Pancreas (tissue), 10 donors: Measurements from ENCODE around the gene RNASE11. TPM values are rescaled to one million over a fixed set of nuclear protein-coding genes. Genes with fewer than 3 reads are reported as not detected.
"Not testable (repeated sequence)": the region's sequence is repeated elsewhere in the genome, so short reads cannot be mapped to it uniquely, and the experiment has no call there.

Experiments used
- ATAC-seq, 4 donors: fragments of 200-7000 bp; cut with Tn5 transposase; one replicate each; pipeline versions ENCODE4 v1.8.0 to v1.9.1; 2020; ENCODE audit warnings: mild to moderate bottlenecking in 4 of 4, moderate library complexity in 4 of 4
- DNase-seq, 6 donors: peaks; one replicate each; pipeline ENCODE4 v3.0.0-alpha.2; 2020
- FAIRE-seq: peaks from 2 replicates; lab custom pipeline; 2012; peaks lifted over from hg19 to GRCh38; lab: Jason Lieb, UNC
- H3K27ac ChIP-seq, 4 donors: fragments of 200-600 bp; sonication (generic); 1 replicate in 3 of 4; 2 replicates in 1 of 4; pipeline versions ENCODE4 v1.5.0 to v1.8.0; 2020
- H3K27me3 ChIP-seq, 4 donors: fragments of 200-600 bp; one replicate each; pipeline ENCODE4 v1.8.0; 2021
- H3K36me3 ChIP-seq, 3 donors: fragments of 200-600 bp; sonication (generic) in 1 of 3; one replicate each; pipeline versions ENCODE4 v1.5.0 to v1.8.0; 2020 to 2021
- H3K4me1 ChIP-seq, 3 donors: fragments of 200-600 bp; one replicate each; pipeline ENCODE4 v1.8.0; 2021
- H3K4me3 ChIP-seq, 4 donors: fragments of 200-600 bp; sonication (generic) in 2 of 4; one replicate each; pipeline versions ENCODE4 v1.5.0 to v1.8.0; 2020 to 2021
- H3K9me3 ChIP-seq, 4 donors: fragments of 200-600 bp; one replicate each; pipeline ENCODE4 v1.8.0; 2021
- CTCF ChIP-seq, 4 donors: fragments of 200-600 bp; sonication (generic) in 3 of 4; IDR thresholded peaks; one replicate each; pipeline versions ENCODE4 v1.5.0 to v1.8.0; 2021; ENCODE audit warnings: antibody characterized with exemption in 4 of 4
- WGBS, 2 donors: extraction: QIAGEN DNeasy Blood & Tissue Kit; methylation state at CpG; one replicate each; pipeline ENCODE4 v1.1.7; 2013; 5-methylcytosine and 5-hydroxymethylcytosine counted together
- intact Hi-C, 3 donors: fragments of 100-400 bp; cut with DNase I; formaldehyde crosslinking; loops; one replicate each; pipeline versions ENCODE4 v1.11.1 to v1.14.2; 2022
- polyA plus RNA-seq, 2 donors: library from polyadenylated mRNA; stranded (reverse); fragments of 200-250 nt; gene quantifications; one replicate each; pipeline ENCODE4 v1.2.3, GENCODE V29; 2013
- total RNA-seq, 6 donors: library from RNA; stranded (reverse); fragmentation: NEBNext Ultra II Directional in 4 of 6; extraction: Animal tissue kit (Norgen Biotek cat#: 25700) in 4 of 6; gene quantifications; one replicate each; pipeline versions ENCODE4 v1.2.1 to v1.2.4, GENCODE V29; 2021 to 2023
- donor health status: healthy with polysubstance abuse.
- donor health status: DM: no; HTN: no; CAD: no; lungs with moderate emphysema.
- donor health status: DM: no; HTN: no; CAD: no.
- donor health status: control.
- donor health status: control.
- donor health status: Bipolar disorder and iron deficiency.
- donor health status: DM: yes; HTN: yes; CAD: no.
- donor health status: DM: no; HTN: no; CAD: no.
- donor health status: DM: no; HTN: no; CAD: no.
- donor health status: DM: yes; HTN: yes; CAD: no.

RNASE11 gene
- total and polyA plus RNA-seq, 8 donors: not detected

- no peak for TF ChIP-seq CTCF (IDR thresholded peaks at IDR 0.05)
- Histone ChIP-seq H3K9me3 (no peaks in the 10 kb centered on the region), H3K36me3 (no peaks in the 10 kb centered on the region), H3K4me1 (no peaks in the 10 kb centered on the region), H3K4me3 (no peak overlapping the region), H3K27me3 (peaks cover 0 to 12% (median 0%) of the 10 kb centered on the region in 4 donors), H3K27ac (no peak overlapping the region)
- no peak for ATAC-seq
- no peak for DNase-seq
- intact Hi-C loops: no loop called here
- no peak for FAIRE-seq
Measured at GRCh38 chr14:20583142-20583541, 4.7 kb downstream of the RNASE11 start.

- no peaks in the 10 kb centered on the region for H3K9me3 ChIP-seq
- no peak overlapping the region for H3K4me3 ChIP-seq
- no peak for FAIRE-seq
- H3K27me3 ChIP-seq: no peaks in the 10 kb centered on the region
- no peaks in the 10 kb centered on the region for H3K36me3 ChIP-seq
- 60 to 74% methylated on average over 4 of the region's 4 CpGs for WGBS, 2 donors
- DNase-seq: no peak
- no peak for TF ChIP-seq CTCF (IDR thresholded peaks at IDR 0.05)
- ATAC-seq: no peak
- intact Hi-C loops: no loop called here
- H3K27ac ChIP-seq: no peak overlapping the region
- H3K4me1 ChIP-seq: no peaks in the 10 kb centered on the region
Measured at GRCh38 chr14:20580242-20580641, 7.6 kb downstream of the RNASE11 start.

GRCh38 chr14:20578784-20579502 is 8.9 kb downstream of the RNASE11 start:
- no peak for ATAC-seq
- Histone ChIP-seq H3K27me3 (no peaks in the 10 kb centered on the region), H3K36me3 (no peaks in the 10 kb centered on the region), H3K4me3 (no peak overlapping the region), H3K4me1 (no peaks in the 10 kb centered on the region), H3K27ac (no peak overlapping the region), H3K9me3 (no peaks in the 10 kb centered on the region)
- WGBS, 2 donors: 71 to 77% methylated on average over 14 of the region's 14 CpGs
- intact Hi-C loops: no loop called here
- no peak for FAIRE-seq
- no peak for DNase-seq
- no peak for TF ChIP-seq CTCF (IDR thresholded peaks at IDR 0.05)

DNA sequence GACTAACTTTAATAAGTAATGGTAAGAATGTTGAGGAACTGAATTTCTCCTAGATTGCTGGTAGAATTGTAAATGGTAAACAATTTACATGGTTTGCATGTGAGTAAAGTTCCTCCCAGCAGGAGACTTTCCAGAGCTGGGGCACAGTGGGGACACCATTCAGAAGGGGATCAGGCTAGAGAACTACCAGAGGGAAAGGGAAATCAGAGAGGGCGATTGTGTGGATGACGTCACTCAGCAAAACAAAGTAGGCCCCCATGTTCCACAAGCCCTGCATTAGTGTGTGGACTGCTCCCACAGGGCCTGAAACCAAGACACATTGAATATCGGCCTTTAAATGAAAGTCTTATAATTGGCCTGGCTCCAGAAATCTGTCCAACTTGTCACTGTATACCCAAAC is 9.5 kb downstream of the RNASE11 start:
- ATAC-seq (no peak), FAIRE-seq (no peak), DNase-seq (no peak)
- Histone ChIP-seq H3K4me3 (no peak overlapping the region), H3K27me3 (no peaks in the 10 kb centered on the region), H3K4me1 (no peaks in the 10 kb centered on the region), H3K36me3 (no peaks in the 10 kb centered on the region), H3K27ac (no peak overlapping the region), H3K9me3 (no peaks in the 10 kb centered on the region)
- intact Hi-C loops: no loop called here
- TF ChIP-seq CTCF (IDR thresholded peaks at IDR 0.05): no peak
- 72 to 75% methylated on average over 3 of the region's 3 CpGs for WGBS, 2 donors

GRCh38 chr14:20572382-20572990 is 15.3 kb downstream of the RNASE11 start:
- ATAC-seq, H3K4me1 ChIP-seq, DNase-seq, intact Hi-C loops, H3K9me3 ChIP-seq, H3K36me3 ChIP-seq, FAIRE-seq, H3K27me3 ChIP-seq, H3K4me3 ChIP-seq, H3K27ac ChIP-seq: not testable (repeated sequence)
- 60 to 62% methylated on average over 4 of the region's 4 CpGs for WGBS, 2 donors

DNA sequence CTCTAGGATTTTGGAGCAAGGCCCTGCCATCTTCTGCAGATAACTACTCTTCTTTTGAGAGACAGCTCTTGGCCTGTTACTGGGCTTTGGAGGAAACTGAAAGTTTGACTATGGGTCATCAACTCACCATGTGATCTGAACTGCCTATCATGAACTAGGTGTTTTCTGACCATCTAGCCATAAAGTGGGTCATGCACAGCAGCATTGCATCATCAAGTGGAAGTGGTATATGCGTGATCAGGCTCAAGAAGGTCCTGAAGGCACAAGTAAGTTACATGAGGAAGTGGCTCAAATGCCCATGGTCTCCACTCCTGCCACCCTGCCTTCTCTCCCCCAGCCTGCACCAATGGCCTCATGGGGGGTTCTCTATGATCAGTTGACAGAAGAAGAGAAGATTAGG is 17.1 kb downstream of the RNASE11 start:
- H3K36me3 ChIP-seq, FAIRE-seq, intact Hi-C loops, H3K27me3 ChIP-seq, H3K27ac ChIP-seq, DNase-seq, ATAC-seq, H3K4me1 ChIP-seq, H3K9me3 ChIP-seq, H3K4me3 ChIP-seq: not testable (repeated sequence)
- WGBS, 2 donors: 73 to 83% methylated on average over 1 of the region's 1 CpG

DNA sequence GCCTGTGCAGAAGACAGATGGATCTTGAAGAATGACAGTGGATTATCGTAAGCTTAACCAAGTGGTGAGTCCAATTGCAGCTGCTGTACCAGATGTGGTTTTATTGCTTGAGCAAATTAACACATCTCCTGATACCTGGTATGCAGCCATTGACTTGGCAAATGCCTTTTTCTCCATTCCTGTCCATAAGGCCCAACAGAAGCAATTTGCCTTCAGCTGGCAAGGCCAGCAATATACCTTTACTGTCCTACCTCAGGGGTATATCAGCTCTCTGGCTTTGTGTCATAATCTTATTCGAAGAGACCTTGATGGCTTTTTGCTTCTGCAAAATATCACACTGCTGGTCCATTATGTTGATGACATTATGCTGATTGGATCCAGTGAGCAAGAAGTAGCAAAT is 17.9 kb downstream of the RNASE11 start:
- WGBS, 2 donors: 64 to 74% methylated on average over 2 of the region's 2 CpGs
- H3K4me3 ChIP-seq, H3K27ac ChIP-seq, FAIRE-seq, ATAC-seq, H3K36me3 ChIP-seq, H3K9me3 ChIP-seq, H3K4me1 ChIP-seq, intact Hi-C loops, DNase-seq, H3K27me3 ChIP-seq: not testable (repeated sequence)
